GM21825 (cell line): Measurements from ENCODE around the gene BRIP1.
"Not testable (repeated sequence)": the region's sequence is repeated elsewhere in the genome, so short reads cannot be mapped to it uniquely, and the experiment has no call there.

ENCODE experiments used
- ATAC-seq: cut with Tn5 transposase; IDR thresholded peaks from one replicate; pipeline ENCODE4 v1.9.1; 2021; ENCODE audit warnings: mild to moderate bottlenecking, moderate library complexity; ENCODE audit not compliant: unreplicated experiment

Gene BRIP1

GRCh38 chr17:61806081-61806828 is 57.1 kb downstream of the BRIP1 start:
- ATAC-seq = no peak

GRCh38 chr17:61805399-61805798 is 57.9 kb downstream of the BRIP1 start:
- no peak for ATAC-seq

GRCh38 chr17:61803796-61804195 is 59.5 kb downstream of the BRIP1 start:
- no peak for ATAC-seq

- ATAC-seq = no peak
These were observed 60.1 kb downstream of the BRIP1 start for GRCh38 chr17:61803216-61803615.

GRCh38 chr17:61799812-61800484 is 63.4 kb downstream of the BRIP1 start:
- no peak for ATAC-seq

GRCh38 chr17:61797283-61797682 is 66.0 kb downstream of the BRIP1 start:
- no peak for ATAC-seq

GRCh38 chr17:61795546-61795945 is 67.8 kb downstream of the BRIP1 start:
- ATAC-seq = no peak

GRCh38 chr17:61794792-61795191 is 68.5 kb downstream of the BRIP1 start:
- no peak for ATAC-seq

GRCh38 chr17:61794242-61794641 is 69.1 kb downstream of the BRIP1 start:
- ATAC-seq = no peak

GRCh38 chr17:61793565-61793964 is 69.8 kb downstream of the BRIP1 start:
- ATAC-seq = no peak

- ATAC-seq = no peak
These were observed 73.5 kb downstream of the BRIP1 start for GRCh38 chr17:61789872-61790271.

- no peak for ATAC-seq
These were observed 77.2 kb downstream of the BRIP1 start for GRCh38 chr17:61786088-61786487.

- ATAC-seq = peak; percentile 36
These were observed 78.8 kb downstream of the BRIP1 start for GRCh38 chr17:61784510-61784909.

- peak; percentile 40 for ATAC-seq
These were observed 79.6 kb downstream of the BRIP1 start for GRCh38 chr17:61783556-61784304.

GRCh38 chr17:61783120-61783519 is 80.2 kb downstream of the BRIP1 start:
- no peak for ATAC-seq

- ATAC-seq = no peak
These were observed 80.6 kb downstream of the BRIP1 start for GRCh38 chr17:61782683-61783082.

GRCh38 chr17:61775364-61775763 is 88.0 kb downstream of the BRIP1 start:
- no peak for ATAC-seq

- no peak for ATAC-seq
These were observed 88.6 kb downstream of the BRIP1 start for GRCh38 chr17:61774724-61775123.

GRCh38 chr17:61774087-61774486 is 89.2 kb downstream of the BRIP1 start:
- not testable (repeated sequence) for ATAC-seq

- ATAC-seq = no peak
These were observed 92.4 kb downstream of the BRIP1 start for GRCh38 chr17:61770752-61771533.

GRCh38 chr17:61770043-61770442 is 93.3 kb downstream of the BRIP1 start:
- no peak for ATAC-seq
